Neuronal stem cell (in vitro differentiated cells): ENCODE results near the gene LPCAT1.
"Not testable (repeated sequence)": the region's sequence is repeated elsewhere in the genome, so short reads cannot be mapped to it uniquely, and the experiment has no call there.

Experiments
- DNase-seq: peaks from one replicate; pipeline ENCODE4 v3.0.0-alpha.2; 2013; ENCODE audit warnings: low spot score
- H2AFZ ChIP-seq: one replicate; pipeline ENCODE4 v1.6.1; 2013; ENCODE audit warnings: mild to moderate bottlenecking, low read length, inconsistent platforms
- H2AK5ac ChIP-seq: 2 replicates; pipeline ENCODE4 v1.6.1; 2013; ENCODE audit warnings: low read depth, mild to moderate bottlenecking, inconsistent platforms, low read length, moderate library complexity, mixed read lengths
- H2BK120ac ChIP-seq: 2 replicates; pipeline ENCODE4 v1.6.1; 2013; ENCODE audit warnings: low read depth, mild to moderate bottlenecking, inconsistent platforms, low read length, moderate library complexity, mixed read lengths
- H2BK12ac ChIP-seq: one replicate; pipeline ENCODE4 v1.6.1; 2013; ENCODE audit warnings: low read length, inconsistent platforms
- H2BK15ac ChIP-seq: 2 replicates; pipeline ENCODE4 v1.6.1; 2013; ENCODE audit warnings: mild to moderate bottlenecking, low read length, inconsistent platforms, mixed read lengths
- H2BK5ac ChIP-seq: one replicate; pipeline ENCODE4 v1.6.1; 2013; ENCODE audit warnings: inconsistent platforms, mild to moderate bottlenecking, low read length, moderate library complexity
- H3K14ac ChIP-seq: one replicate; pipeline ENCODE4 v1.6.1; 2013; ENCODE audit warnings: low read length, inconsistent platforms
- H3K18ac ChIP-seq: 2 replicates; pipeline ENCODE4 v1.6.1; 2013; ENCODE audit warnings: low read length, inconsistent platforms
- H3K23ac ChIP-seq: 2 replicates; pipeline ENCODE4 v1.6.1; 2013; ENCODE audit warnings: low read depth, mild to moderate bottlenecking, mixed read lengths, low read length, inconsistent platforms; ENCODE audit not compliant: poor library complexity
- H3K27ac ChIP-seq: replicated peaks from 3 replicates; pipeline ENCODE4 v1.5.1; 2013; ENCODE audit warnings: low read length, inconsistent platforms
- H3K27me3 ChIP-seq, 3 experiments: 2 replicates each; pipeline ENCODE4 v1.6.1; 2013; ENCODE audit warnings: low read length in 3 of 3, mild to moderate bottlenecking in 2 of 3, inconsistent platforms in 1 of 3, low read depth in 1 of 3, mixed read lengths in 1 of 3, moderate library complexity in 1 of 3; ENCODE audit not compliant: control insufficient read depth in 3 of 3, insufficient read depth in 3 of 3
- H3K36me3 ChIP-seq, 2 donors: replicated peaks in 1 of 2; 2 replicates each; pipeline ENCODE4 v1.6.1; 2013; ENCODE audit warnings: low read length in 2 of 2; ENCODE audit not compliant: control insufficient read depth in 2 of 2, insufficient read depth in 2 of 2
- H3K4ac ChIP-seq: 2 replicates; pipeline ENCODE4 v1.6.1; 2013; ENCODE audit warnings: inconsistent platforms, mild to moderate bottlenecking, low read length, moderate library complexity
- H3K4me1 ChIP-seq, 2 donors: 1 replicate in 1 of 2; 2 replicates in 1 of 2; pipeline ENCODE4 v1.6.1; 2013; ENCODE audit warnings: low read length in 2 of 2, low read depth in 1 of 2; ENCODE audit not compliant: control insufficient read depth in 2 of 2, insufficient read depth in 1 of 2
- H3K4me2 ChIP-seq: one replicate; pipeline ENCODE4 v1.6.1; 2013; ENCODE audit warnings: mild to moderate bottlenecking, low read length, inconsistent platforms; ENCODE audit not compliant: insufficient read depth, poor library complexity, severe bottlenecking
- H3K4me3 ChIP-seq, 2 donors: 2 replicates each; pipeline ENCODE4 v1.5.1; 2013; ENCODE audit warnings: low read length in 2 of 2, mild to moderate bottlenecking in 2 of 2, inconsistent platforms in 1 of 2, moderate library complexity in 1 of 2
- H3K79me1 ChIP-seq: one replicate; pipeline ENCODE4 v1.6.1; 2013; ENCODE audit warnings: low read depth, mild to moderate bottlenecking, inconsistent platforms, low read length, moderate library complexity
- H3K9ac ChIP-seq: one replicate; pipeline ENCODE4 v1.6.1; 2013; ENCODE audit warnings: mild to moderate bottlenecking, low read depth, low read length, inconsistent platforms; ENCODE audit not compliant: poor library complexity
- H3K9me3 ChIP-seq, 2 donors: replicated peaks in 1 of 2; 2 replicates each; pipeline versions ENCODE3 to v1.6.1; 2013; ENCODE audit warnings: low read length in 2 of 2, mild to moderate bottlenecking in 2 of 2, inconsistent platforms in 1 of 2, low read depth in 1 of 2, mixed read lengths in 1 of 2, moderate library complexity in 1 of 2; ENCODE audit not compliant: control insufficient read depth in 2 of 2, insufficient read depth in 1 of 2
- H4K8ac ChIP-seq: one replicate; pipeline ENCODE4 v1.6.1; 2013; ENCODE audit warnings: low read depth, mild to moderate bottlenecking, inconsistent platforms, low read length, moderate library complexity
- H4K91ac ChIP-seq: one replicate; pipeline ENCODE4 v1.6.1; 2013; ENCODE audit warnings: low read length, low read depth, mild to moderate bottlenecking, inconsistent platforms; ENCODE audit not compliant: poor library complexity
- WGBS, 2 donors: extraction: QIAGEN DNeasy Blood & Tissue Kit; methylation state at CpG; one replicate each; pipeline ENCODE4 v1.1.7; 2013; ENCODE audit warnings: missing lambda C conversion rate in 2 of 2, mixed read lengths in 1 of 2; ENCODE audit not compliant: insufficient read length in 2 of 2, insufficient replicate concordance in 1 of 2; ENCODE audit errors: extremely low coverage in 2 of 2; 5-methylcytosine and 5-hydroxymethylcytosine counted together

The LPCAT1 gene

DNA sequence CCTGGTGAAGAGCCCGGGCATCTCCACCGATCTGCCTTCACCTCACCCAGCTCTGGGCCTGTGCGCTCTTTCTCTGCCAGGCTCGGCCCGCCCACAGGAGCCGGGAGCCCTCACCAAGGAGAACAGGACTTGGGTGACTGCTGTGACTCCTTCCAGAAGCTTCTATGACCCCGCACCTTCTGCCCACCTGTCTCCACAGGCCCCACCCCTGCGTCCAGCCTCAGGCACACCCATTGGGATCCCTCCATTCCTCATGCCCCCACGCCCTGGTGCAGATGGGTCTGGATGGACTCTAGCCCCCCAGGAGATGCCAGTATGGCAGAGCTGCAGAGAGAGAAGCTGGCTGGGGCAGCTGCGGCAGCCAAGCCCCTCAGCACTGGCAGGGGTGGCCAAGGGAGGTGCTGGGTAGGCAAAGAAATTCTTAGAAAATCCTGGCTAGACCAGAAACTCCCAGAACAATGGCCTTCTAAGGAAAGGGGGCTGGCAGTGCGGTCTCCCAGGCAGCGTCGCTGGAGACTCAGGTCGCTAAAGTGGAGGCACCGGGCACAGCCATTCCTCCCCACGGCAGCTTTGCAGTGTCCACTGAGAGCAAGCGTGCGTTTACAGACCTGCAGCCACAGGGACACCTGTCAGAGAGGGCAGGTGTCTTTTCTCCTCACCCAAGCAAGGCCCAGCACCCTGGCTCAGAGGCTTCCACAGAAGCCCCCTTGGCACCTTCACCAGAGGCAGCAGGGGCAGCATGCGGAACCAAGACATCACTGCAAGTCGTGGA, 17.3 kb downstream of the LPCAT1 start:
- Histone ChIP-seq H3K27me3 (no peaks in the 10 kb centered on the region), H3K27ac (no peak overlapping the region), H2AK5ac (no peak overlapping the region), H2BK5ac (peak overlapping the region; percentile 49), H2BK15ac (no peak overlapping the region), H3K14ac (peak overlapping the region; percentile 58), H3K4me2 (no peak overlapping the region), H3K4me3 (no peak overlapping the region), H3K79me1 (peaks cover 36% of the 10 kb centered on the region), H3K18ac (peak overlapping the region; percentile 58), H4K8ac (no peak overlapping the region), H2BK120ac (no peak overlapping the region), H4K91ac (no peak overlapping the region), H3K9ac (peak overlapping the region; percentile 80), H3K36me3 (peaks cover 9 to 42% of the 10 kb centered on the region in 2 donors), H3K9me3 (peaks cover 0 to 2% of the 10 kb centered on the region in 2 donors), H3K4me1 (peaks cover 0 to 15% of the 10 kb centered on the region in 2 donors), H2AFZ (no peak overlapping the region), H2BK12ac (no peak overlapping the region), H3K4ac (no peak overlapping the region), H3K23ac (peak overlapping the region; percentile 39)
- WGBS, 2 donors: no CpG with 5 or more reads among the region's 20 CpGs
- no peak for DNase-seq

DNA sequence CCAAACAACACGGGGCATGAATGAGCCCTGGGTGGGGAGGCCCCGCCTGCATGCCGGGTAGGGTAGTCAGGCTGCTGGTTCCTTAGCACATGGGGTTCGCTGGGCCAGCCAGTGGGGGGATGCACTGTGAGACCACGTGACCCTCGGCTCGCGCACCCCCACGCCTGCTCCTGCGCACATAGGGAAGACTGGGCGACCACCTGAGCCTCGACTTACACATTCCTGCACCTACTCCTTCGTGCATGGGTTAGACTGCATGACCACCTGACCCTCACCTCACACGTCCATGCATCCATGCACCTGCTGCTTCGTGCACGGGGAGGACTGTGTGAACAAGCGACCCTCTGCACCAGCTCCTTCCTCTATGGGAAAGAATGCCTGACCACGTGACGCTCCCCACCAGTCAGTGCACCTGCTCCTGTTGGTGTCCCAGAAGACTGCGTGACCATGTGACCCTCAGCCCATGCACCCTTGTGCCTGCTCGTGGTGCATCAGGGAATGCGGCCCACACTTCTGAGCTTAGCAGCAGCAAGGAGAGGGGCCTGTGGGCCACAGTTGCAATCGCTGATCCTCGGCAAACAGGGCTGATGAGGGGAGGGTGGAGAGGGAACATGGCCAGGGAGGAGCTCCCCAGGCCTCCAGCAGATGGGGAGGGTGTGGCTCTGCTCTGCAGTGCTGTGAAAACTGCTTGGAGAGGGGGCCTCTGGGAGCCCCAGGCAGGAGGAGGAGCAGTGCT, 18.1 kb downstream of the LPCAT1 start:
- no peak for DNase-seq
- no peak overlapping the region for H3K27ac ChIP-seq
- WGBS, 2 donors: no CpG with 5 or more reads among the region's 24 CpGs

GRCh38 chr5:1505089-1505488, 18.7 kb downstream of the LPCAT1 start:
- H2BK15ac ChIP-seq, DNase-seq, H3K18ac ChIP-seq, H2BK12ac ChIP-seq, H3K9me3 ChIP-seq, H2BK5ac ChIP-seq, H2AFZ ChIP-seq, H4K8ac ChIP-seq, H3K27me3 ChIP-seq, H3K4ac ChIP-seq, H3K9ac ChIP-seq, H4K91ac ChIP-seq, H3K27ac ChIP-seq, H2BK120ac ChIP-seq, H3K4me2 ChIP-seq, H3K14ac ChIP-seq, H3K4me3 ChIP-seq, H2AK5ac ChIP-seq: not testable (repeated sequence)
- H3K23ac ChIP-seq: peak overlapping the region; percentile 15
- peaks cover 7 to 41% of the 10 kb centered on the region in 2 donors for H3K36me3 ChIP-seq
- no CpG with 5 or more reads among the region's 14 CpGs for WGBS, 2 donors
- peaks cover 0 to 11% of the 10 kb centered on the region in 2 donors for H3K4me1 ChIP-seq
- peaks cover 36% of the 10 kb centered on the region for H3K79me1 ChIP-seq

More for the DNA sequence above, 18.1 kb downstream of the LPCAT1 start:
- no peak overlapping the region for H3K4me2 ChIP-seq
- no peak overlapping the region for H2BK5ac ChIP-seq
- peak overlapping the region; percentile 77 for H3K14ac ChIP-seq
- no peak overlapping the region for H2BK120ac ChIP-seq
- H3K79me1 ChIP-seq: peaks cover 37% of the 10 kb centered on the region
- no peak overlapping the region for H4K8ac ChIP-seq
- H3K9ac ChIP-seq: peak overlapping the region; percentile 38
- no peak overlapping the region for H2BK12ac ChIP-seq
- no peak overlapping the region for H3K4ac ChIP-seq
- no peak overlapping the region for H2AK5ac ChIP-seq
- no peak overlapping the region for H3K4me3 ChIP-seq
- H3K9me3 ChIP-seq: peaks cover 0 to 2% of the 10 kb centered on the region in 2 donors
- H3K23ac ChIP-seq: peak overlapping the region; percentile 83
- H3K27me3 ChIP-seq: no peaks in the 10 kb centered on the region
- H2BK15ac ChIP-seq: no peak overlapping the region
- peaks cover 10 to 41% of the 10 kb centered on the region in 2 donors for H3K36me3 ChIP-seq
- no peak overlapping the region for H2AFZ ChIP-seq
- H3K18ac ChIP-seq: peak overlapping the region; percentile 55
- no peak overlapping the region for H4K91ac ChIP-seq
- peaks cover 0 to 15% of the 10 kb centered on the region in 2 donors for H3K4me1 ChIP-seq

- Histone ChIP-seq H3K9ac (no peak overlapping the region), H3K4me2 (no peak overlapping the region), H2AK5ac (no peak overlapping the region), H2AFZ (no peak overlapping the region), H3K79me1 (peaks cover 39% of the 10 kb centered on the region), H3K4me1 (peaks cover 0 to 11% of the 10 kb centered on the region in 2 donors), H2BK120ac (no peak overlapping the region), H3K27ac (no peak overlapping the region), H2BK12ac (no peak overlapping the region), H3K18ac (no peak overlapping the region), H4K8ac (no peak overlapping the region), H3K23ac (no peak overlapping the region), H2BK15ac (no peak overlapping the region), H3K4me3 (no peak overlapping the region), H3K9me3 (no peaks in the 10 kb centered on the region), H3K14ac (no peak overlapping the region), H2BK5ac (no peak overlapping the region), H3K4ac (no peak overlapping the region), H3K27me3 (no peaks in the 10 kb centered on the region), H3K36me3 (peaks cover 10 to 41% of the 10 kb centered on the region in 2 donors), H4K91ac (no peak overlapping the region)
- DNase-seq: no peak
- WGBS, 2 donors: no CpG with 5 or more reads among the region's 12 CpGs
These were observed 19.1 kb downstream of the LPCAT1 start for GRCh38 chr5:1504617-1505016.
